HepG2 (cell line): Measurements from ENCODE around the gene DRC7. TPM values are rescaled to one million over a fixed set of nuclear protein-coding genes. Genes with fewer than 3 reads are reported as not detected.

Experiments
- DR1 ChIP-seq: sonication (generic); formaldehyde crosslinking; IDR thresholded peaks from 2 replicates; pipeline ENCODE4 v1.8.0; 2021; ENCODE audit warnings: mild to moderate bottlenecking, missing genetic modification reagents, inconsistent platforms
- FOSL1 ChIP-seq: sonication (generic); formaldehyde crosslinking; IDR thresholded peaks from 2 replicates; pipeline ENCODE4 v1.9.0; 2021; ENCODE audit warnings: missing genetic modification reagents, borderline replicate concordance
- HNF4G ChIP-seq, 2 experiments: sonication (generic) in 1 of 2; formaldehyde crosslinking in 1 of 2; IDR thresholded peaks; 2 replicates each; pipeline versions ENCODE4 v1.4.0 to v1.6.1; 2011 to 2020; ENCODE audit warnings: borderline replicate concordance in 2 of 2, low read depth in 2 of 2, mild to moderate bottlenecking in 2 of 2, low read length in 1 of 2, missing genetic modification reagents in 1 of 2, moderate library complexity in 1 of 2
- KLF15 ChIP-seq: sonication (generic); formaldehyde crosslinking; IDR thresholded peaks from 2 replicates; pipeline ENCODE4 v1.8.1; 2023; ENCODE audit warnings: borderline replicate concordance, mild to moderate bottlenecking, inconsistent platforms, missing genetic modification reagents, mixed read lengths
- MEIS1 ChIP-seq: sonication (generic); formaldehyde crosslinking; IDR thresholded peaks from 2 replicates; pipeline ENCODE4 v1.9.0; 2021; ENCODE audit warnings: mild to moderate bottlenecking, missing genetic modification reagents, moderate library complexity, borderline replicate concordance
- MZF1 ChIP-seq: sonication (generic); formaldehyde crosslinking; IDR thresholded peaks from 2 replicates; pipeline ENCODE4 v1.8.1; 2023; ENCODE audit warnings: mild to moderate bottlenecking, missing genetic modification reagents, borderline replicate concordance
- PBX3 ChIP-seq: sonication (generic); formaldehyde crosslinking; IDR thresholded peaks from 2 replicates; pipeline ENCODE4 v1.8.1; 2023; ENCODE audit warnings: missing genetic modification reagents, inconsistent platforms, borderline replicate concordance
- TCF12 ChIP-seq, 2 experiments: fragments of 450-650 bp in 1 of 2; sonication (generic) in 1 of 2; formaldehyde crosslinking in 1 of 2; IDR thresholded peaks; 2 replicates each; pipeline versions ENCODE4 v1.6.1 to v1.8.0; 2017 to 2022; ENCODE audit warnings: antibody characterized with exemption in 1 of 2, mild to moderate bottlenecking in 1 of 2, missing genetic modification reagents in 1 of 2, moderate library complexity in 1 of 2
- TERF1 ChIP-seq: sonication (generic); formaldehyde crosslinking; IDR thresholded peaks from 2 replicates; pipeline ENCODE4 v1.8.0; 2022; ENCODE audit warnings: mild to moderate bottlenecking, missing genetic modification reagents, moderate library complexity
- THAP7 ChIP-seq: sonication (generic); formaldehyde crosslinking; IDR thresholded peaks from 2 replicates; pipeline ENCODE4 v1.8.1; 2023; ENCODE audit warnings: mild to moderate bottlenecking, missing genetic modification reagents
- THAP8 ChIP-seq: sonication (generic); formaldehyde crosslinking; IDR thresholded peaks from 2 replicates; pipeline ENCODE4 v1.5.1; 2020; ENCODE audit warnings: missing genetic modification reagents, mild to moderate bottlenecking, borderline replicate concordance
- TIGD3 ChIP-seq: sonication (generic); formaldehyde crosslinking; IDR thresholded peaks from 2 replicates; pipeline ENCODE4 v1.5.1; 2020; ENCODE audit warnings: mild to moderate bottlenecking, missing genetic modification reagents, borderline replicate concordance
- ZBTB4 ChIP-seq: sonication (generic); formaldehyde crosslinking; IDR thresholded peaks from 2 replicates; pipeline ENCODE4 v1.4.0; 2020; ENCODE audit warnings: missing genetic modification reagents, mild to moderate bottlenecking, borderline replicate concordance
- ZNF256 ChIP-seq: sonication (generic); formaldehyde crosslinking; conservative IDR thresholded peaks from 2 replicates; pipeline ENCODE4 v1.4.0; 2020; ENCODE audit warnings: missing genetic modification reagents
- ZNF331 ChIP-seq: sonication (generic); formaldehyde crosslinking; IDR thresholded peaks from 2 replicates; pipeline ENCODE4 v1.4.0; 2020; ENCODE audit warnings: missing genetic modification reagents
- ZNF629 ChIP-seq: sonication (generic); formaldehyde crosslinking; conservative IDR thresholded peaks from 2 replicates; pipeline ENCODE4 v1.5.0; 2020; ENCODE audit warnings: missing genetic modification reagents
- ZNF746 ChIP-seq: sonication (generic); formaldehyde crosslinking; IDR thresholded peaks from 2 replicates; pipeline ENCODE4 v1.8.0; 2022; ENCODE audit warnings: mild to moderate bottlenecking, missing genetic modification reagents
- ZNF776 ChIP-seq: sonication (generic); formaldehyde crosslinking; IDR thresholded peaks from 2 replicates; pipeline ENCODE4 v1.4.0; 2020; ENCODE audit warnings: mild to moderate bottlenecking, missing genetic modification reagents
- polyA plus RNA-seq, 8 experiments: library from polyadenylated mRNA; depleted of rRNA in 3 of 8; stranded (reverse) in 7 of 8; unstranded in 1 of 8; fragments of >200 nt; fragmentation: Illumina TruSeq in 4 of 8; extraction: Trizol in 4 of 8; gene quantifications; 2 replicates each; pipeline versions ENCODE4 v1.2.1 to v1.2.3, GENCODE V29; 2011 to 2016; ENCODE audit warnings: low read depth in 4 of 8, missing spikeins in 1 of 8, mixed read lengths in 1 of 8; ENCODE audit not compliant: insufficient read depth in 1 of 8
- total RNA-seq, 5 experiments: library from RNA; depleted of rRNA; stranded (reverse); fragments of >200 nt; fragmentation: Illumina TruSeq; extraction: Trizol; gene quantifications; 2 replicates each; pipeline ENCODE4 v1.2.3, GENCODE V29; 2016; ENCODE audit warnings: low read depth in 1 of 5

The DRC7 gene
- total and polyA plus RNA-seq, 2 of the 13 experiments (the other 11 are each of a cell fraction or from before 2014, with no cell fraction given) = 2.7 to 3.4 TPM

- TF ChIP-seq THAP7 (CRISPR knock-in tag) = peak; percentile 40; the same call in 1 of the 2 replicates
- 0 out of 2 replicates have a peak, but pooled peaks have one; percentile 82 for TF ChIP-seq ZNF776 (CRISPR knock-in tag)
- no peak for TF ChIP-seq KLF15 (CRISPR knock-in tag)
- TF ChIP-seq DR1 (CRISPR knock-in tag) = no peak
- 0 out of 2 replicates have a peak, but pooled peaks have one; percentile 30 for TF ChIP-seq HNF4G (IDR thresholded peaks at IDR 0.05; ENCODE audit: borderline replicate concordance, low read depth, low read length)
- TF ChIP-seq HNF4G (CRISPR knock-in tag; IDR thresholded peaks at IDR 0.05; ENCODE audit: borderline replicate concordance, low read depth) = no peak; the same call in 1 of the 2 replicates
- TF ChIP-seq ZNF331 = peak; percentile 93
- no peak for TF ChIP-seq TERF1 (CRISPR knock-in tag)
- no peak for TF ChIP-seq ZNF256 (CRISPR knock-in tag)
- no peak for TF ChIP-seq MZF1
- no peak for TF ChIP-seq TCF12 (IDR thresholded peaks at IDR 0.05)
- TF ChIP-seq TCF12 (CRISPR knock-in tag; IDR thresholded peaks at IDR 0.05) = peak; percentile 84; the same call in 1 of the 2 replicates
- peak; percentile 32; the same call in 1 of the 2 replicates for TF ChIP-seq ZNF629 (CRISPR knock-in tag)
- TF ChIP-seq ZBTB4 (CRISPR knock-in tag) = 0 out of 2 replicates have a peak, but pooled peaks have one; percentile 35
- TF ChIP-seq THAP8 (CRISPR knock-in tag) = no peak
- TF ChIP-seq TIGD3 = no peak
- no peak for TF ChIP-seq FOSL1
- no peak for TF ChIP-seq PBX3
- TF ChIP-seq ZNF746 (CRISPR knock-in tag) = no peak
- TF ChIP-seq MEIS1 (CRISPR knock-in tag) = peak; percentile 91
Observed at GRCh38 chr16:57667526-57668262, 26.9 kb upstream of the DRC7 start (continued).
